K562 (cell line): ENCODE data around the gene SLC4A2. TPM values are rescaled to one million over a fixed set of nuclear protein-coding genes. Genes with fewer than 3 reads are reported as not detected.
A peak's percentile ranks its signal among the peaks of the same experiment; 100 is the strongest.

Experiments
- CHAMP1 ChIP-seq: fragments of 450-650 bp; IDR thresholded peaks from 2 replicates; pipeline ENCODE4 v1.6.1; 2016; ENCODE audit warnings: mild to moderate bottlenecking
- CHD2 ChIP-seq: IDR thresholded peaks from 2 replicates; pipeline ENCODE4 v1.6.1; 2011; ENCODE audit warnings: low read depth, low read length
- DDX20 ChIP-seq: fragments of 450-650 bp; IDR thresholded peaks from 2 replicates; pipeline ENCODE4 v1.6.1; 2016; ENCODE audit warnings: missing genetic modification characterization, low read depth, mild to moderate bottlenecking, missing compliant biosample characterization, moderate library complexity
- FOS ChIP-seq: IDR thresholded peaks from 3 replicates; pipeline ENCODE4 v1.6.1; 2011; ENCODE audit not compliant: insufficient read length; ENCODE audit errors: extremely low read depth
- GTF2E2 ChIP-seq: fragments of 200-800 bp; sonication (Bioruptor generic); IDR thresholded peaks from 2 replicates; pipeline ENCODE4 v1.6.1; 2016; ENCODE audit warnings: missing genetic modification characterization, missing compliant biosample characterization
- MLLT1 ChIP-seq, 2 experiments: fragments of 450-650 bp; IDR thresholded peaks; 2 replicates each; pipeline ENCODE4 v1.6.1; 2016
- MYC ChIP-seq, 2 experiments: fragments of 250-450 bp in 1 of 2; sonication (Bioruptor Pico) in 1 of 2; IDR thresholded peaks; 2 replicates each; pipeline versions ENCODE4 v1.5.1 to v1.6.1; 2012 to 2021; ENCODE audit warnings: low read depth in 2 of 2, borderline replicate concordance in 1 of 2, improper control_type of control experiment in 1 of 2, low read length in 1 of 2, mild to moderate bottlenecking in 1 of 2, moderate library complexity in 1 of 2
- SMARCE1 ChIP-seq: fragments of 450-650 bp; IDR thresholded peaks from 2 replicates; pipeline ENCODE4 v1.7.1; 2016; ENCODE audit warnings: mild to moderate bottlenecking
- ZNF134 ChIP-seq: fragments of 250-450 bp; sonication (Bioruptor Pico); conservative IDR thresholded peaks from 2 replicates; pipeline ENCODE4 v1.4.0; 2020
- ZNF551 ChIP-seq: fragments of 250-450 bp; sonication (Bioruptor Pico); IDR thresholded peaks from 2 replicates; pipeline ENCODE4 v1.5.0; 2021; ENCODE audit warnings: mild to moderate bottlenecking, moderate library complexity
- polyA plus RNA-seq, 8 experiments: library from polyadenylated mRNA; depleted of rRNA in 4 of 8; stranded (reverse) in 5 of 8; unstranded in 3 of 8; fragments of >200 nt; fragmentation: Nextera tagmentation in 2 of 8; fragmentation: Illumina TruSeq in 1 of 8; extraction: Ambion mirVana in 2 of 8; extraction: Trizol in 1 of 8; gene quantifications; 2 replicates each; pipeline versions ENCODE4 v1.2.1 to v1.2.3, GENCODE V29; 2011 to 2014; ENCODE audit warnings: inconsistent platforms in 1 of 8, missing spikeins in 1 of 8
- total RNA-seq, 7 experiments: library from RNA; depleted of rRNA in 6 of 7; stranded (reverse); fragments of >200 nt in 6 of 7; fragmentation: Illumina TruSeq in 2 of 7; extraction: Trizol in 2 of 7; gene quantifications; 2 replicates each; pipeline versions ENCODE4 v1.2.1 to v1.2.3, GENCODE V29; 2011 to 2021; ENCODE audit warnings: low replicate concordance in 1 of 7
- TF ChIP-seq, protein P1 (sequence below): sonication (generic); formaldehyde crosslinking; IDR thresholded peaks from 2 replicates; pipeline ENCODE4 v1.8.0; 2023; ENCODE audit warnings: mild to moderate bottlenecking, missing genetic modification reagents

The SLC4A2 gene
- total and polyA plus RNA-seq, 9 of the 15 experiments (the other 6 are each of a cell fraction or from before 2014, with no cell fraction given), result 11.4 to 375 (median 130) TPM

DNA sequence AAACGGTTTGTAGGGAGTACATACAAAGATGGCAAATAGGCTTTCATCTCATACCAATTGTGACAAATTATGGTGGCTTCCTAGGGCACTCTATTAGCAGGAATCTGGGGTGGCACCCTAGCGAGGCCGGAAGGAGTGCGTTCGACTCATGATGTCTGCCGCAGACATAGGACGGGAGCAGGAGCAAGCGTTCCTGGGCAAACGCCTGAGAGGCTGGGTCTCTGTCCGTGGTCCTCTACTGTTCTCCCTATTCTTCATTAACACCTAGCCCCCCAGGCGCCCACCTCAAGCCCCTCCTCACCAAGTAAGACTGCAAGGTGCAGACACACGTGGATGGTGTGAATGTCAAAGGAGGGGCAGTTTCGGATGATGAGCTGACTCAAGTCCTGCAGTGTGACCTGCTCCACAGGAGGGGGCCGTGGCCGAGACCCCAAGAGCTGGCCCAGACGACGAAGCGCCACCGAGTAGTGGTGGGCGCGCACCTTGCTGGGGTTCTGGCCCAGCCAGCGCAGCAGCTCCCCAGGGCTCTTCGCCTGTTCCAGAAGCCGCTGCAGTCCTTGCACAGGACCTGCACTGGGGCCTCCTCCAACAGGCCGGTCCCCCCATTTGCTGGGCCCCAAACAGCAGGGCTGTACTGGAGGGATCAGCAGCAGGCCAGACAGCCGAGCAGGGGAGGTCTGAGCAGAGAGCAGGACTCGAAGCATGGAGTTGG, 20.0 kb downstream of the SLC4A2 start (continued):
- TF ChIP-seq MLLT1 (IDR thresholded peaks at IDR 0.05), result peak in 1 of 2 experiments; percentile 66; a peak in 1 of 4 replicates
- TF ChIP-seq ZNF551, result no peak
- TF ChIP-seq DDX20 (tag), result no peak
- no peak for TF ChIP-seq FOS
- no peak for TF ChIP-seq MYC (IDR thresholded peaks at IDR 0.05; ENCODE audit: low read depth, low read length)
- TF ChIP-seq MYC (CRISPR knock-in tag; IDR thresholded peaks at IDR 0.05; ENCODE audit: borderline replicate concordance, low read depth), result no peak
- no peak for TF ChIP-seq CHAMP1
- TF ChIP-seq, protein P1, sequence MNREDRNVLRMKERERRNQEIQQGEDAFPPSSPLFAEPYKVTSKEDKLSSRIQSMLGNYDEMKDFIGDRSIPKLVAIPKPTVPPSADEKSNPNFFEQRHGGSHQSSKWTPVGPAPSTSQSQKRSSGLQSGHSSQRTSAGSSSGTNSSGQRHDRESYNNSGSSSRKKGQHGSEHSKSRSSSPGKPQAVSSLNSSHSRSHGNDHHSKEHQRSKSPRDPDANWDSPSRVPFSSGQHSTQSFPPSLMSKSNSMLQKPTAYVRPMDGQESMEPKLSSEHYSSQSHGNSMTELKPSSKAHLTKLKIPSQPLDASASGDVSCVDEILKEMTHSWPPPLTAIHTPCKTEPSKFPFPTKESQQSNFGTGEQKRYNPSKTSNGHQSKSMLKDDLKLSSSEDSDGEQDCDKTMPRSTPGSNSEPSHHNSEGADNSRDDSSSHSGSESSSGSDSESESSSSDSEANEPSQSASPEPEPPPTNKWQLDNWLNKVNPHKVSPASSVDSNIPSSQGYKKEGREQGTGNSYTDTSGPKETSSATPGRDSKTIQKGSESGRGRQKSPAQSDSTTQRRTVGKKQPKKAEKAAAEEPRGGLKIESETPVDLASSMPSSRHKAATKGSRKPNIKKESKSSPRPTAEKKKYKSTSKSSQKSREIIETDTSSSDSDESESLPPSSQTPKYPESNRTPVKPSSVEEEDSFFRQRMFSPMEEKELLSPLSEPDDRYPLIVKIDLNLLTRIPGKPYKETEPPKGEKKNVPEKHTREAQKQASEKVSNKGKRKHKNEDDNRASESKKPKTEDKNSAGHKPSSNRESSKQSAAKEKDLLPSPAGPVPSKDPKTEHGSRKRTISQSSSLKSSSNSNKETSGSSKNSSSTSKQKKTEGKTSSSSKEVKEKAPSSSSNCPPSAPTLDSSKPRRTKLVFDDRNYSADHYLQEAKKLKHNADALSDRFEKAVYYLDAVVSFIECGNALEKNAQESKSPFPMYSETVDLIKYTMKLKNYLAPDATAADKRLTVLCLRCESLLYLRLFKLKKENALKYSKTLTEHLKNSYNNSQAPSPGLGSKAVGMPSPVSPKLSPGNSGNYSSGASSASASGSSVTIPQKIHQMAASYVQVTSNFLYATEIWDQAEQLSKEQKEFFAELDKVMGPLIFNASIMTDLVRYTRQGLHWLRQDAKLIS, result 0 out of 2 replicates have a peak, but pooled peaks have one; percentile 35
- TF ChIP-seq GTF2E2, result no peak
- no peak for TF ChIP-seq SMARCE1
- TF ChIP-seq ZNF134 (CRISPR knock-in tag), result no peak
- no peak for TF ChIP-seq CHD2
